CD8-positive, alpha-beta memory T cell (primary cell): ENCODE data around the gene DTNB. TPM values are rescaled to one million over a fixed set of nuclear protein-coding genes. Genes with fewer than 3 reads are reported as not detected.

Experiments used
- CTCF ChIA-PET: fragments of 350-600 bp; sonication (Branson Sonifier 250); formaldehyde crosslinking; loops from one replicate; lab custom pipeline; 2021; ENCODE audit warnings: antibody characterized with exemption; lab: Charles Lee
- POLR2A ChIA-PET: fragments of 350-600 bp; sonication (Branson Sonifier 250); formaldehyde crosslinking; loops from one replicate; lab custom pipeline; 2021; ENCODE audit warnings: antibody characterized with exemption; lab: Charles Lee
- DNase-seq, 5 donors: peaks; one replicate each; pipeline versions ENCODE4 v3.0.0 to v3.0.0-alpha.2; 2020 to 2022; ENCODE audit warnings: mixed read lengths in 1 of 5
- H3K27ac ChIP-seq: one replicate; pipeline ENCODE4 v1.7.0; 2013; ENCODE audit warnings: low read depth, mild to moderate bottlenecking, low read length, moderate library complexity
- H3K27me3 ChIP-seq: 2 replicates; pipeline ENCODE4 v1.7.0; 2013; ENCODE audit warnings: low read length, mild to moderate bottlenecking; ENCODE audit not compliant: insufficient read depth, poor library complexity, severe bottlenecking
- H3K36me3 ChIP-seq: 2 replicates; pipeline ENCODE4 v1.7.0; 2013; ENCODE audit warnings: mild to moderate bottlenecking, low read length, moderate library complexity; ENCODE audit not compliant: insufficient read depth
- H3K4me1 ChIP-seq: 2 replicates; pipeline ENCODE4 v1.7.0; 2013; ENCODE audit warnings: mild to moderate bottlenecking, low read length, moderate library complexity; ENCODE audit not compliant: insufficient read depth
- H3K4me3 ChIP-seq: 2 replicates; pipeline ENCODE4 v1.7.0; 2013; ENCODE audit warnings: mild to moderate bottlenecking, low read length
- H3K9me3 ChIP-seq: 2 replicates; pipeline ENCODE4 v1.7.0; 2013; ENCODE audit warnings: mild to moderate bottlenecking, low read length
- H3K27ac Mint-ChIP-seq, 8 donors: one replicate each; pipeline ENCODE4 v1.8.0; 2020 to 2021; ENCODE audit warnings: mixed read lengths in 8 of 8, mild to moderate bottlenecking in 6 of 8, inconsistent platforms in 3 of 8, moderate library complexity in 3 of 8
- H3K27me3 Mint-ChIP-seq, 2 donors: one replicate each; pipeline ENCODE4 v1.8.0; 2020 to 2021; ENCODE audit warnings: mixed read lengths in 2 of 2, mild to moderate bottlenecking in 1 of 2, moderate library complexity in 1 of 2
- H3K36me3 Mint-ChIP-seq, 3 donors: one replicate each; pipeline ENCODE4 v1.8.0; 2020 to 2021; ENCODE audit warnings: mixed read lengths in 3 of 3, inconsistent platforms in 1 of 3, mild to moderate bottlenecking in 1 of 3
- H3K4me1 Mint-ChIP-seq, 3 donors: one replicate each; pipeline ENCODE4 v1.8.0; 2020 to 2021; ENCODE audit warnings: mixed read lengths in 3 of 3, inconsistent platforms in 1 of 3, mild to moderate bottlenecking in 1 of 3
- H3K4me3 Mint-ChIP-seq, 7 donors: one replicate each; pipeline ENCODE4 v1.8.0; 2020 to 2021; ENCODE audit warnings: mixed read lengths in 7 of 7, mild to moderate bottlenecking in 6 of 7, moderate library complexity in 4 of 7, inconsistent platforms in 2 of 7
- H3K9me3 Mint-ChIP-seq, 5 donors: one replicate each; pipeline ENCODE4 v1.8.0; 2020 to 2022; ENCODE audit warnings: mixed read lengths in 5 of 5, mild to moderate bottlenecking in 3 of 5, moderate library complexity in 2 of 5, inconsistent platforms in 1 of 5
- polyA plus RNA-seq: library from polyadenylated mRNA; unstranded; fragments of 300-500 nt; fragmentation: Illumina TruSeq; gene quantifications from one replicate; pipeline ENCODE4 v1.2.3, GENCODE V29; 2021
- total RNA-seq, 2 experiments: library from RNA; stranded (reverse); gene quantifications; one replicate each; pipeline ENCODE4 v1.2.3, GENCODE V29; 2021

The DTNB gene
- total and polyA plus RNA-seq, 3 experiments from 2014 or later: 15.2 to 19.4 (median 16.8) TPM

DNA sequence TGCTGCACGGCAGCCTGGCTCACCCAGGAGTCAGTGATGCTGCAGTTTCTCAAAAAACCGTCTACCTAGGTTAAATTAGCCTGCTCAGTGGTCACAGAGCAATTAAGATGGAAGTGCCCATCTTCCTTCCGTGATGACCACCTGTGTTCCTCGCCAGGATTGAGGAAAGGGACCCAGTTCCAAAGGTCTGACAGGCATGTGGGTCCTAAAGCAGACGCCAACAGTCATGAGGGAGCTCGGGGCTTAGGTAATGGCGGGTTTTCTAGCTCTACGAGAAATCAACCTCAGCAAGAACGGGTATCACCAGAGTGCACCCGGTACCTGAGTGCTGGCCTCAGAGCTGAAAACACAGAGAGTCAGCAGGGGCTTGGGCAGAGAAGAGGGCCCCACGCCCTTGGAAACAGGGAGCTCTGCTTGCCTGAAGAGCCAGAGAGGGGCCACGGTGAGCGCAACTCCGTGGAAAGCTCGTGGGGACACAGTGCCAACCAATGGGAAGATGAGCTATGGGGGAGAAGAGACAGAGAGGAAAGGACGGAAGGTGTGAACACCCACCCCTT is 297.3 kb downstream of the DTNB start:
- ChIA-PET CTCF (interaction anchor here (0.8 to 8.9 kb wide), 19 partner anchors 8 to 211 kb away, joined by 3 to 116 read pairs (median 4); partner anchors contain the start of gene DNMT3A), POLR2A (interaction anchor here (1.6 to 2.8 kb wide), 2 partner anchors 14 to 33 kb away, joined by 3 to 25 read pairs; no protein-coding TSS in a partner anchor)
- Histone ChIP-seq H3K4me3 (no peak overlapping the region), H3K9me3 (no peaks in the 10 kb centered on the region), H3K36me3 (no peaks in the 10 kb centered on the region), H3K4me1 (peaks cover 36% of the 10 kb centered on the region), H3K27me3 (no peaks in the 10 kb centered on the region), H3K27ac (no peak overlapping the region)
- H3K9me3 Mint-ChIP-seq: peaks cover 0 to 2% (median 0%) of the 10 kb centered on the region in 5 donors
- H3K4me3 Mint-ChIP-seq: peak overlapping the region in 5 of 7 donors; percentile 43 to 69 (median 52)
- peaks cover 20 to 37% (median 35%) of the 10 kb centered on the region in 3 donors for H3K4me1 Mint-ChIP-seq
- no peak for DNase-seq
- no peaks in the 10 kb centered on the region for H3K27me3 Mint-ChIP-seq
- peak overlapping the region in 6 of 8 donors; percentile 26 to 88 (median 74) for H3K27ac Mint-ChIP-seq
- H3K36me3 Mint-ChIP-seq: peaks cover 0 to 10% (median 3%) of the 10 kb centered on the region in 3 donors

DNA sequence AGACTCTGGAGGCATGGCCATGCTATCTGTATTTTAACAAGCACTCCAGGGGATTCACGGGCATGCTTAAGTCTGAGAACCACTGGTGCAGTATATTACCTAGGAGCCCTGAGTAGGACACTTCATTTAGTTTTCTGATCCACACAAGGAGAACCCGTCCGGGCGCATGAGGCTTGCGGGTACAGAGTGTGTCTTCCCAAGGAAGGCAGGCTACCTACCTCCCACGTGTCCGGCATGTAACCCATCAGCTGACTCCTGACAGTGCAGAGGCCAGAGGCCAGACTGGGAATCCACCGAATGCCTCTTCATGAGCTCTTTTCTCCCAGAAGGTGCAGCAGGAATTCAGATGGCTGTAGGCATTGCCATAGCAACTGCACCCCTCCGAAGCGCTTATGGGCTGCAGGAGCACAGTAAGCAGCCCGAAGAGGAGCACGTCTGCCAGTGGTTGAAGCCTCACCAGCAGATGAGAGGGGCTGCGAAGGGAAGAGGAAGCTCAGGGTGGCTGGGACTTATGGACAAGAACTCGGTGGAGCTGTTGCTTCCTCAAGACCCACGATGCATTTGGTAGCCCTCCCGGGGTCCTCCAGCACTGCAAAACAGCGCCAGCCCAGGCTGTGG is 297.9 kb downstream of the DTNB start:
- H3K27ac Mint-ChIP-seq: peak overlapping the region in 3 of 8 donors; percentile 66 to 95 (median 77)

DNA sequence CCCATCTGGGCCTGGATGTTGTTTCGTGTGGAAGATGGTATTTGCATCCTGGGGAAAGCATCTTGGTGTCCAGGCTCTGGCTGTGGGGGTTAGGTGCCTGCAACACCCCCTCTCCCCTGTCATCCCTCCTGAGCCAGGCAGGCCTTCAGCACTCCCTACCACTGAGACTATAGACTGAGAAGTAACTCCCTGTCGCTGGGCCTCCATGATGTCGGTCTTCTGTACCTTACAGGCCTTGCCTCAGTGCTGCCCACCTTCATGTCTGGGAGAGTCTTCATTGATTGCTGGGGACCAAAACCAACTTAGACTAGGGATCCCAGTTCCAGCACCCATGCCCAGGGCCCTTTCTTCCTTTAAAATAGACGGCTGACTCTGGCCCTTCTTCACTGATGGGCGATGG is 298.6 kb downstream of the DTNB start:
- ChIA-PET CTCF (interaction anchor here (2.1 to 8.9 kb wide), 4 partner anchors 9 to 65 kb away, joined by 8 to 116 read pairs (median 17); partner anchors contain the start of gene DNMT3A), POLR2A (no interaction called here)
- Histone ChIP-seq H3K27ac (no peak overlapping the region), H3K27me3 (no peaks in the 10 kb centered on the region), H3K9me3 (no peaks in the 10 kb centered on the region), H3K4me1 (peaks cover 36% of the 10 kb centered on the region), H3K36me3 (no peaks in the 10 kb centered on the region), H3K4me3 (no peak overlapping the region)
- H3K27me3 Mint-ChIP-seq: no peaks in the 10 kb centered on the region
- no peak overlapping the region for H3K4me3 Mint-ChIP-seq
- DNase-seq: no peak
- H3K9me3 Mint-ChIP-seq: peaks cover 0 to 2% (median 0%) of the 10 kb centered on the region in 5 donors
- peaks cover 0 to 7% (median 4%) of the 10 kb centered on the region in 3 donors for H3K36me3 Mint-ChIP-seq
- peak overlapping the region in 2 of 8 donors; percentile 52 to 95 for H3K27ac Mint-ChIP-seq
- H3K4me1 Mint-ChIP-seq: peaks cover 20 to 36% (median 33%) of the 10 kb centered on the region in 3 donors

More for the DNA sequence above, 297.9 kb downstream of the DTNB start:
- no peak for DNase-seq
- peaks cover 36% of the 10 kb centered on the region for H3K4me1 ChIP-seq
- peaks cover 0 to 10% (median 4%) of the 10 kb centered on the region in 3 donors for H3K36me3 Mint-ChIP-seq
- H3K4me1 Mint-ChIP-seq: peaks cover 20 to 37% (median 35%) of the 10 kb centered on the region in 3 donors
- H3K27ac ChIP-seq: no peak overlapping the region
- ChIA-PET POLR2A (interaction anchor here (1.6 to 2.8 kb wide), 2 partner anchors 13 to 33 kb away, joined by 3 to 25 read pairs; no protein-coding TSS in a partner anchor), CTCF (interaction anchor here (0.8 to 8.9 kb wide), 14 partner anchors 7 to 210 kb away, joined by 3 to 116 read pairs (median 4); partner anchors contain the start of gene DNMT3A)
- no peak overlapping the region for H3K4me3 Mint-ChIP-seq
- H3K9me3 Mint-ChIP-seq: peaks cover 0 to 2% (median 0%) of the 10 kb centered on the region in 5 donors
- H3K4me3 ChIP-seq: no peak overlapping the region
- no peaks in the 10 kb centered on the region for H3K27me3 Mint-ChIP-seq
- no peaks in the 10 kb centered on the region for H3K36me3 ChIP-seq
- no peaks in the 10 kb centered on the region for H3K27me3 ChIP-seq
- H3K9me3 ChIP-seq: no peaks in the 10 kb centered on the region

DNA sequence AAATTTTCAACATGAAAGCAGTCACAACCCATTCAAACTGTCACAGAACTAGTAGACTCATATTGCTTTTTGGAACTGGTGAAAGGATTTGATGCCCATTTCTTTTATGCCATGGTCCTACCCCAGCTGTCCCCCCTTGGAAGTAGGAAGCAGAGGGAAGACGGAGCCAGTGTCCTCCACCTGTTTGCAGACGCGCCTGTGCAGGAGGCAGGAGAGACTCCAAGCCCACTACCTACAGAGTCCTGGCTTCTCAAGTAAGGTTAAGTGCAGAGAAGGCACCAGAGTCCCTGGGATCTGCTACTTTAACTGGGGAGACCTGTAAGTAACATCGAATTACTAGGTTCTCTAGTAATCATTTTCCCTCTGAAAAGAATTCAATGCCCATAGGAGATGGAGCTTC is 299.0 kb downstream of the DTNB start:
- no peaks in the 10 kb centered on the region for H3K9me3 ChIP-seq
- H3K27ac Mint-ChIP-seq: peak overlapping the region in 2 of 8 donors; percentile 52 to 58
- peaks cover 0 to 4% (median 4%) of the 10 kb centered on the region in 3 donors for H3K36me3 Mint-ChIP-seq
- peaks cover 20 to 32% (median 28%) of the 10 kb centered on the region in 3 donors for H3K4me1 Mint-ChIP-seq
- H3K27me3 Mint-ChIP-seq: no peaks in the 10 kb centered on the region
- H3K4me3 Mint-ChIP-seq: no peak overlapping the region
- H3K9me3 Mint-ChIP-seq: peaks cover 0 to 2% (median 0%) of the 10 kb centered on the region in 5 donors
- H3K4me3 ChIP-seq: no peak overlapping the region
- no peaks in the 10 kb centered on the region for H3K27me3 ChIP-seq
- no peaks in the 10 kb centered on the region for H3K36me3 ChIP-seq
- POLR2A ChIA-PET: no interaction called here
- H3K27ac ChIP-seq: no peak overlapping the region
- H3K4me1 ChIP-seq: peaks cover 33% of the 10 kb centered on the region
- CTCF ChIA-PET: interaction anchor here (0.9 to 8.9 kb wide), 3 partner anchors 9 to 80 kb away, joined by 3 to 116 read pairs (median 25); no protein-coding TSS in a partner anchor
- DNase-seq: no peak

DNA sequence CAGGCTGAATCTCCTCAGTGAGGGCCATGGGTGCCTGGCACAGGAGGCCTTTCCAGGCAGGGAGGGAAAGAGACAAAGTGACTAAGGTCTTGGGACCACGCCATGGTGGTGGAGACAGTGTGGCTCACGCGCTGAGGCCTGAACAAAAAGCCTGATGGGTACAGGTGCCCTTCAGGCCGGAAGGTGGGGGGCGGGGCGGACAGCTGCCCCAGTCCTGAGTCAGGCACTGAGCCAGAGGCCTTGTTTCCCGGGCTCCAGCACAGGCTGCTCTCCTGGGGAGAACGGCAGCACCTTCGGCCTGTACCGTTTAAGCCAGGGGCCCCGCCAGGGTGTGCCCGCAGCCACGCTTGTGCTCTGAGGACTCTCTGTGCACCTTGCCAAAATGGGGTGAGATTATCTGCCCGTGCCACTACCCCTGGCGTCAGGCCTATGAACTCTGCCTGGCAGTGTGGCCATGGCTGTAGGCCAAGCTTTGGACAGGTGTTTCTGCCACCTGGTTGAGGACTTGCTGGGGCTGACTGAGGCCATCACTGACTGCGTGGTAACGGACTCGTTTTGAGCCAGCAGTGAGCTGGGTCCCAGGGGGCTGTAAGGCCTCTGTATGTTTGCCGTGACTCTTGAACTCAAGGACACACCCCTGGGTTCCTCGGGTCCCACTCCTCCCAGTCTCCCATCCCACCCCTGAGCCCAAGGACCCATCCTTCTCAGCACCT is 300.0 kb downstream of the DTNB start:
- Histone ChIP-seq H3K27me3 (no peaks in the 10 kb centered on the region), H3K4me1 (peaks cover 23% of the 10 kb centered on the region), H3K9me3 (no peaks in the 10 kb centered on the region), H3K4me3 (no peak overlapping the region), H3K36me3 (no peaks in the 10 kb centered on the region), H3K27ac (no peak overlapping the region)
- no peak overlapping the region for H3K4me3 Mint-ChIP-seq
- DNase-seq: no peak
- ChIA-PET CTCF (interaction anchor here (0.9 to 8.9 kb wide), 2 partner anchors 11 to 79 kb away, joined by 3 to 116 read pairs; no protein-coding TSS in a partner anchor), POLR2A (interaction anchor here (1.6 kb wide), 1 partner anchor 11 kb away, joined by 4 read pairs; no protein-coding TSS in a partner anchor)
- peaks cover 16 to 23% (median 19%) of the 10 kb centered on the region in 3 donors for H3K4me1 Mint-ChIP-seq
- no peak overlapping the region for H3K27ac Mint-ChIP-seq
- no peaks in the 10 kb centered on the region for H3K9me3 Mint-ChIP-seq
- no peaks in the 10 kb centered on the region for H3K27me3 Mint-ChIP-seq
- H3K36me3 Mint-ChIP-seq: peaks cover 0 to 4% (median 0%) of the 10 kb centered on the region in 3 donors

DNA sequence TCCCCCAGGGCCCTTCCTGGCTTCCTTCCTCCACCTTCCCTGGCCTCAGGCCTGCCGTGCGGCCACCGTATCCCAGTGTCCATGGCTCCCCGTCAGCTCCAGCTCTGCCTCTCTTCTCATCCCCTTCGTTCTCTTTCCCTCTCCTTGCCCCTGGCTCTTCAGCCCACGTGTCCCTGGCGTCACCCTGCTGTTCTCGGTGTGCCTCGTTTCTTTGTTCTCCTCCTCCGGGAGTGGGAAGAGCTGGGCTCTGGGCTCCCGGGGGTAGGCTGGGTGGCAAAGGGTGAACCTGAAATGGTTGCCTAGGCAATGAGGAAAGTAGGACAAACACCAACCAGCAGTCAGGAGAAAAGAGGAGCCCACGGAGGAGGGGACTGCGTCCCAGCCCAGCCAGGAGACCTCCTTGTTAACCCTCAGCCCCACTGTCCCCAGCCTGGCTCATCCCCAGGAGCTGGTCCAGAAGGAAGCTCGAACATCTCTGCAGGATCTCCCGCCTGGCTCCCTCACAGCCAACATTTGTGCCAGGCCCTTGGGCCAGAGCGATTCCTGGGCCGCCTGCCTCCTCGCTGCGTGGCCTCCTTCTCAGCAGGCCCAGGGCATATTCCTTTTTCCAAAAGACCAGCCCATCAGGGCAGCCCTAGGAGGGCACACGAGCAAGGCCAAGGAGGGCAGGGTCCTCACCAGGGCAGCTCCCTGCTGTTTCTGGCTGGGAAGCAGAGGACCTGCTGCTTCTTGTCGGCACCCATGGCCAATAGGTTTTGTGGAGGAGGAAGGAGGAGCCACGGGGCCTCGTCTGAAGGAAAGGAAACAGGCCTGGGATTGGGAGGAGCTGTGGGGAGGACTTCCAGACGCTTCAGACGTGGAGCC is 300.7 kb downstream of the DTNB start:
- no peak overlapping the region for H3K27ac ChIP-seq
- Mint-ChIP-seq H3K36me3 (peaks cover 0 to 4% (median 0%) of the 10 kb centered on the region in 3 donors), H3K4me1 (peaks cover 13 to 16% (median 13%) of the 10 kb centered on the region in 3 donors), H3K4me3 (no peak overlapping the region), H3K9me3 (no peaks in the 10 kb centered on the region), H3K27ac (no peak overlapping the region), H3K27me3 (no peaks in the 10 kb centered on the region)
- H3K4me1 ChIP-seq: peaks cover 15% of the 10 kb centered on the region
- H3K27me3 ChIP-seq: no peaks in the 10 kb centered on the region
- no peak overlapping the region for H3K4me3 ChIP-seq
- CTCF ChIA-PET: interaction anchor here (1.1 to 8.9 kb wide), 2 partner anchors 11 to 13 kb away, joined by 3 to 116 read pairs; no protein-coding TSS in a partner anchor
- DNase-seq: no peak
- POLR2A ChIA-PET: interaction anchor here (1.6 kb wide), 1 partner anchor 10 kb away, joined by 4 read pairs; no protein-coding TSS in a partner anchor
- H3K9me3 ChIP-seq: no peaks in the 10 kb centered on the region
- H3K36me3 ChIP-seq: no peaks in the 10 kb centered on the region
